GM18951 (cell line): ENCODE results near the gene ST8SIA5.

Source experiments
- POLR2A ChIP-seq: IDR thresholded peaks from 4 replicates; pipeline ENCODE4 v1.6.1; 2011; ENCODE audit warnings: mild to moderate bottlenecking; ENCODE audit not compliant: insufficient read length, insufficient read depth; ENCODE audit errors: extremely low read depth
- in situ Hi-C: fragments of 300-500 bp; cut with MboI; formaldehyde crosslinking; loops from one replicate; pipeline ENCODE4 v1.12.0; 2022; ENCODE audit warnings: low sequenced_read_pairs, mixed read lengths, inconsistent platforms; ENCODE audit not compliant: unreplicated experiment

The ST8SIA5 gene

GRCh38 chr18:46636040-46636630, 120.7 kb downstream of the ST8SIA5 start:
- no peak for TF ChIP-seq POLR2A
- in situ Hi-C loops, result no loop called here

DNA sequence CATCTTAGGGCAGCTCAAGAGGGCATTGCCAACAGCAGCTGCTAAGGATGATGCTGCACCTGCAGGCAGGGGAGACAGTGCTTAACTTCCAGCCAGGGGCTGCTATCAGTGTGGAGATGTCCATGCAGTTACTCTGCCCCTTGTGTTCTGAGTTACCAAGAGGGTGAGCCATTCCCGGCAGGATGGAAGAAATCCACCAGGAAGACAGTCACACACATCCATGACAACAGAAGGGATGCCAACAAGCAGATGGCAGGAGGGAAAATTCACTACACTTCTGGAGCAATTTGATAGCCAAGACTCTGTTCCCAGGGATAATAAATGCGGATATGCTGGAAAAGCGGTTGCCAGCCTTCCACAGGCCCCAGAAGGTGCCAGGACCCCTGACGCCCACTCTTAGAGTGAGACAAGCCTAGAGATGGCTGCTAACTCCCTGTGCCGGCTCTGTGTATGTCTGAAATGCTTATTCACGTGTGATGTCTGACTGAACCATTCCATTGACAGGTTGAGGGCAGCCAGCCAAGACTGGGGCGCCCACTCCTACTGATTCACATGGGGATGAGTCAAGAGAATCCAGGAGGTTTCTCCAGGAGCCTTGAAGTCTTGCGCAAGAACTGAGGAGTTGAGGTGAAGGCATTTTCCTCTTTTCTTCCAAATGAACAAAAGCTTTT, 124.3 kb downstream of the ST8SIA5 start:
- in situ Hi-C loops, result no loop called here
- TF ChIP-seq POLR2A, result no peak

GRCh38 chr18:46630991-46631390, 125.9 kb downstream of the ST8SIA5 start:
- in situ Hi-C loops, result no loop called here
- no peak for TF ChIP-seq POLR2A

DNA sequence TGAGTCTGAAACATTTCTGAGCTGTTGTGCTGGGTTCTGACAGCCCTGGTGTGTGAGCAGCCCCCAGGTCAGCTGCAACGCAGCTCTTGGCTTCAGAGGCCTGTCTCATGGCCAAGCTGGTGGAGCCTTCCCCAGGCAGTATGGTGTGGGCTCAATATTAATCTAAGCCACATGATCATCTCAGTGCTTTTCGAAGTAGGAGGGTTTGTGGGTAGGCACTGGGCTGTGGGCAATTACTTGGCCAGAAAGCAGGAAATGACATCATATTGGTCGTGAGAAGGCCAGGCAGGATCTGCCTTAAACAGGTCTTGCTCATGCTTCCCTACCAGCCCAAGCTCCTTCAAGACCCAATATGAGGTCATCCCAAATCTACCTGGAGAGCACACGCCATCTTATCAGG, 126.7 kb downstream of the ST8SIA5 start:
- TF ChIP-seq POLR2A, result no peak
- in situ Hi-C loops, result no loop called here

GRCh38 chr18:46629361-46629760, 127.5 kb downstream of the ST8SIA5 start:
- in situ Hi-C loops, result no loop called here
- no peak for TF ChIP-seq POLR2A

DNA sequence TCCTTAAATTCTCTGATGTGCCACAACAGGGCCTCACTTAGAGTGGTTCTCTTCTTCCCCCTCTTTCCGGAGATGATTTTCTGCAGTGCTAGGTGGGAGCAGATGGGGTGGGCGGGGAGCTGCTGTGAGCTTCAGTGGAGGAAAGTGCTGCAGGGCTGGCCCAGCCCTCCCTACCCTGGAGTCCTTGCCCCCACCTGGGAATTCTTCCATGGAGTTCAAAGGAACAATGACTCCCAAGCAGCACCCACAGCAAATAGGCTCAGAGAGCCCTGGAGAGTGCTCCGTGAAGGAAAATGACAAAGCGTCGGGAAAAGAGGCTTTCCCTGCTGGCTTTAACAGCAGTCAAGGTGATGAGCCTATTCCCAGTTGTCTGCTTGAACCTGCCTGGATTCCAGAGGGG, 128.6 kb downstream of the ST8SIA5 start:
- in situ Hi-C loops, result no loop called here

GRCh38 chr18:46627136-46627535, 129.7 kb downstream of the ST8SIA5 start:
- no peak for TF ChIP-seq POLR2A
- in situ Hi-C loops, result no loop called here

More for the DNA sequence above, 128.6 kb downstream of the ST8SIA5 start:
- TF ChIP-seq POLR2A, result no peak

- TF ChIP-seq POLR2A, result no peak
- in situ Hi-C loops, result no loop called here
These were observed 131.8 kb downstream of the ST8SIA5 start for GRCh38 chr18:46625069-46625468.

GRCh38 chr18:46624127-46624526, 132.7 kb downstream of the ST8SIA5 start:
- TF ChIP-seq POLR2A, result no peak
- in situ Hi-C loops, result no loop called here

DNA sequence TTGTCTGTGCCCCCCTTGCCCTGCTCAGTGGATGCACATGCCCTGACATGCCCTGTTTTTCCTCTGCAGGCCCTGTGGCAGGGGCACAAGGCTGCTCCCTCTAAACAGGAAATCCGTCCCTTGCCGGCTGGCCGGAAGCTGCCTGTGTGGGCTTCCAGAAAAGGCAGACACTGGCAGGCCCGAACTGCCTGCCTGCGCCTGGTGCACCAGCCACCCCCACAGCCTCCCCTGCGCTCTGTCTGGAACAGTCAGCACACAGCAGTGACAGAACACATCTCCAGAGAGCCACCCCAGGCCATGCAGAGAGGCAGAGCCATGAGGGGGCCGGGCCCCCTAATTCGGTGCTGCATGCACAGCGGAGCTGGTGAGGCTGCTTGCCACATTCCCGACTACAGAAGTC, 133.3 kb downstream of the ST8SIA5 start:
- TF ChIP-seq POLR2A, result no peak
- in situ Hi-C loops, result no loop called here

DNA sequence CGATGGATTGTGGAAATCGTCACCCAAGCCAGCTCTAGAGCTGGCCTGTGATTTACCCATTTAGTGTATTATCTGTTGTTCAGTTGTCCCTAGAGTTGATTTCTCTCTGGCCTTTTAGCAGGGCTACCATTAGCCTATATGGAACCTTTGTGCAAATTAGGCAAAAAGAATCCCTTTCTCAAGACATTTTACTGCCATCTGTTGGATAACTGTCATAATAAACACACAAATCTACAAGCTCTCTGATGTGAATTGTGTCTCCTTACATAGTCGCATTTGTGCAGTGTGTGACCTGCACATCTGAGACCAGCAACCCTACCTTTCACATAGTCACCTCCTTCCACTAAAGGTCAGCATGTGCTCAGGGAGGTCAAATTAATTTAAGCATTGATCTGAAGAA, 133.9 kb downstream of the ST8SIA5 start:
- in situ Hi-C loops, result no loop called here
- TF ChIP-seq POLR2A, result no peak

DNA sequence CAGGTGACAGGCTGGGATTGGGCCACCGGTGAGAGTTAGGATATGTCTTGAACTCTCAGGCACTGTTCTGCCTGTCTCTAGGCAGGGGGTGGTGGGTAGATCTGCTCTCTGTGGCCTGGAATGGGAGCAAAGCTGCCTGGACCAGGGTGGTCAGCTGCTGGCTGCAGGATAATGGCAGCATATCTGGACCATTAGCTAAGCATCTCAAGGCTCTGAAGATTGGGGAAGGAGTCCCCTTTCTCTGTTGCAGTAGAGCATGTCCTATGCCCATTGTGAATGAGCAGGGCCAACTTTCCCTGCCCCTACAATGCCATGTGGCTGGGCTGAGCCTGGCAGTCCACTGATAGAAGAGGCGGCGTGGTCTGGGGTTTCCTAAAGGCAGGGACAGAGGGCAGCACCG, 134.4 kb downstream of the ST8SIA5 start:
- no peak for TF ChIP-seq POLR2A
- in situ Hi-C loops, result no loop called here

GRCh38 chr18:46621871-46622270, 135.0 kb downstream of the ST8SIA5 start:
- in situ Hi-C loops, result no loop called here
- no peak for TF ChIP-seq POLR2A

DNA sequence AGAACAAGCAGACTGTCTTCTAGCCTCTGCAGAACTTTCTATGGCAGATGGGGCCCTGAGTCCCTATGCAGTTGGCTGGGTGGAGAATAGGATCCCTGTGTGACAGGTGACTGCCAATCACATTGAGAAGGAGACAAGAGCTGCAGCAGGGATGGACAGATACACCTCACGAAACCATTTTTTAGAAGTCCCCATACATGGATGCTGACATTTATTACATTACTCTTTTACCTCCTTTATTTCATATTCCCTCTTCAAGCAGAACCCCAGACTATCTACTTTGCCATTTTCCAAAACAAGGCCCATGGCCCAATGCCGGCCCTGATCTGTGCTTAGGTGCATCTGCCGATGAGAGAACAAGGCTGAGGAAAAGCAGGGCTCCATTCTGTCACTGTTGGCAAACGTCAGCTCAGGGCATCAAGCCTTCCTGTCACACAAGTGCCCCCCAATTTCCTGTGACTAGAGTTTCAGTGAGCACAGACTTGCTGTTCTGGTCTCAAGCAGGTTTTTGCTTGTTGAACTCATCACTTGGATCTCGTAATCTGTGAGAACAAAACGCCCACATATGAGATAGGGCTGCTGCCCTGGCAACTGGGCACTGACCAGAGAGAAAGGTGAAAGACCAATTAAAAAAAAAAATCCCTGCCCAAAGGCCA, 135.6 kb downstream of the ST8SIA5 start:
- in situ Hi-C loops, result no loop called here
- TF ChIP-seq POLR2A, result no peak
